Gastroesophageal sphincter (tissue), 3 donors: ENCODE results near the gene ADGRF3.
"Not testable (repeated sequence)": the region's sequence is repeated elsewhere in the genome, so short reads cannot be mapped to it uniquely, and the experiment has no call there.

Source experiments
- POLR2AphosphoS5 ChIP-seq: sonication (generic); formaldehyde crosslinking; IDR thresholded peaks from one replicate; pipeline ENCODE4 v1.6.1; 2017; ENCODE audit warnings: antibody characterized with exemption
- TF ChIP-seq, protein P1 (sequence below), 4 experiments: fragments of 200-600 bp in 2 of 4; fragments of 450-650 bp in 2 of 4; sonication (generic) in 1 of 4; IDR thresholded peaks; one replicate each; pipeline ENCODE4 v1.5.1; 2017 to 2019; ENCODE audit warnings: antibody characterized with exemption in 4 of 4, mild to moderate bottlenecking in 2 of 4, moderate library complexity in 2 of 4

DNA sequence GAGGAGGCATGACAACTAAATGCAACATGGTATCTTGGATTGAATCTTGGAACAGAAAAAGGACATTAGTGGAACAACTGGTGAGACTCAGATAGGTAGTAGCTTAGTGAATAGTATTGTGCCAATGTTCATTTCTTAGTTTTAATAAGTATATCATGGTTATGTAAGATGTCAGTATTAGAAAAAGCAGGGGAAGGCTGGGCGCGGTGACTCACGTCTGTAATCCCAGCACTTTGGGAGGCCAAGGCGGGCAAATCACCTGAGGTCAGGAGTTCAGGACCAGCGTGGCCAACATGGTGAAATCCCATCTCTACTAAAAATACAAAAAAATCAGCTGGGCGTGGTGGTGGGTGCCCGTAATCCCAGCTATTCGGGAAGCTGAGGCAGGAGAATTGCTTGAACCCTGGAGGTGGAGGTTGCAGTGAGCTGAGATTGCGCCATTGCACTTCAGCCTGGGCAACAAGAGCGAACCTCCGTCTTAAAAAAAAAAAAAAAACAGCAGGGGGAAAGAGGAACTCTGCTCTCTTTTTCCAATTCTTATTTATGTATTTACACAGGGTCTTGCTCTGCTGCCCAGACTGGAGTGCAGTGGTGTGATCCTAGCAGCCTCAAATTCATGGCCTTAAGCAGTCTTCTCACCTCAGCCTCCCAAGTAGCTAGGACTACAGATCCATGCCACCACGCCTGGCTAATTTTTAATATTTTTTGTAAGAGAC, 77.8 kb downstream of the ADGRF3 start:
- TF ChIP-seq, protein P1, sequence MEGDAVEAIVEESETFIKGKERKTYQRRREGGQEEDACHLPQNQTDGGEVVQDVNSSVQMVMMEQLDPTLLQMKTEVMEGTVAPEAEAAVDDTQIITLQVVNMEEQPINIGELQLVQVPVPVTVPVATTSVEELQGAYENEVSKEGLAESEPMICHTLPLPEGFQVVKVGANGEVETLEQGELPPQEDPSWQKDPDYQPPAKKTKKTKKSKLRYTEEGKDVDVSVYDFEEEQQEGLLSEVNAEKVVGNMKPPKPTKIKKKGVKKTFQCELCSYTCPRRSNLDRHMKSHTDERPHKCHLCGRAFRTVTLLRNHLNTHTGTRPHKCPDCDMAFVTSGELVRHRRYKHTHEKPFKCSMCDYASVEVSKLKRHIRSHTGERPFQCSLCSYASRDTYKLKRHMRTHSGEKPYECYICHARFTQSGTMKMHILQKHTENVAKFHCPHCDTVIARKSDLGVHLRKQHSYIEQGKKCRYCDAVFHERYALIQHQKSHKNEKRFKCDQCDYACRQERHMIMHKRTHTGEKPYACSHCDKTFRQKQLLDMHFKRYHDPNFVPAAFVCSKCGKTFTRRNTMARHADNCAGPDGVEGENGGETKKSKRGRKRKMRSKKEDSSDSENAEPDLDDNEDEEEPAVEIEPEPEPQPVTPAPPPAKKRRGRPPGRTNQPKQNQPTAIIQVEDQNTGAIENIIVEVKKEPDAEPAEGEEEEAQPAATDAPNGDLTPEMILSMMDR (IDR thresholded peaks at IDR 0.05): not testable (repeated sequence)
- TF ChIP-seq POLR2AphosphoS5: not testable (repeated sequence)
